Raji (cell line): Measurements from ENCODE around the gene LINGO1.

Source experiments
- POLR2A ChIP-seq: IDR thresholded peaks from 2 replicates; pipeline ENCODE4 v1.6.1; 2011; ENCODE audit warnings: low read depth, low read length, control low read depth; ENCODE audit not compliant: insufficient read depth

Gene LINGO1

GRCh38 chr15:77613814-77614213 lies 18.9 kb downstream of the LINGO1 start:
- TF ChIP-seq POLR2A = no peak

- no peak for TF ChIP-seq POLR2A
These were observed 19.6 kb downstream of the LINGO1 start for GRCh38 chr15:77612958-77613601.

- TF ChIP-seq POLR2A = no peak
These were observed 20.9 kb downstream of the LINGO1 start for GRCh38 chr15:77611767-77612166.

- no peak for TF ChIP-seq POLR2A
These were observed 22.0 kb downstream of the LINGO1 start for GRCh38 chr15:77610731-77611130.

- TF ChIP-seq POLR2A = no peak
These were observed 23.2 kb downstream of the LINGO1 start for GRCh38 chr15:77609558-77609957.

GRCh38 chr15:77608774-77609173 lies 23.9 kb downstream of the LINGO1 start:
- no peak for TF ChIP-seq POLR2A

GRCh38 chr15:77607894-77608261 lies 24.8 kb downstream of the LINGO1 start:
- no peak for TF ChIP-seq POLR2A

- no peak for TF ChIP-seq POLR2A
These were observed 25.4 kb downstream of the LINGO1 start for GRCh38 chr15:77607111-77607893.

GRCh38 chr15:77606142-77607034 lies 26.3 kb downstream of the LINGO1 start:
- no peak for TF ChIP-seq POLR2A

- TF ChIP-seq POLR2A = no peak
These were observed 27.2 kb downstream of the LINGO1 start for GRCh38 chr15:77605547-77605946.

- TF ChIP-seq POLR2A = no peak
These were observed 27.7 kb downstream of the LINGO1 start for GRCh38 chr15:77604973-77605372.

- TF ChIP-seq POLR2A = no peak
These were observed 28.9 kb downstream of the LINGO1 start for GRCh38 chr15:77603611-77604336.

GRCh38 chr15:77602800-77603199 lies 29.9 kb downstream of the LINGO1 start:
- TF ChIP-seq POLR2A = no peak

GRCh38 chr15:77599899-77600298 lies 32.8 kb downstream of the LINGO1 start:
- TF ChIP-seq POLR2A = no peak

- TF ChIP-seq POLR2A = no peak
These were observed 33.4 kb downstream of the LINGO1 start for GRCh38 chr15:77599357-77599756.
